GM12892 (cell line): ENCODE measurements around the gene SERPINF2.

ENCODE experiments used
- POLR2A ChIP-seq: IDR thresholded peaks from 2 replicates; pipeline ENCODE4 v1.6.1; 2011; ENCODE audit warnings: low read depth, low read length, control low read depth
- POLR2AphosphoS5 ChIP-seq: IDR thresholded peaks from 2 replicates; pipeline ENCODE4 v1.6.1; 2011; ENCODE audit warnings: low read depth, low read length, control low read depth
- TAF1 ChIP-seq: IDR thresholded peaks from 2 replicates; pipeline ENCODE4 v1.6.1; 2011; ENCODE audit warnings: low read depth, mild to moderate bottlenecking, control low read depth, low read length, borderline replicate concordance

GRCh38 chr17:1766382-1767135, 23.9 kb downstream of the SERPINF2 start:
- TF ChIP-seq POLR2A (no peak), TAF1 (no peak), POLR2AphosphoS5 (no peak)
